Coronary artery (tissue), 2 donors: ENCODE measurements around the gene MOB1B.

Experiments
- DNase-seq: peaks from one replicate; pipeline ENCODE4 v3.0.0-alpha.2; 2017; ENCODE audit warnings: low spot score
- H3K27ac ChIP-seq, 2 donors: fragments of 200-600 bp; sonication (generic); one replicate each; pipeline ENCODE4 v1.5.1; 2016 to 2019
- H3K4me3 ChIP-seq: fragments of 200-600 bp; sonication (generic); 2 replicates; pipeline ENCODE4 v1.5.1; 2016; ENCODE audit warnings: mild to moderate bottlenecking, moderate library complexity
- TF ChIP-seq, protein P1 (sequence below): fragments of 200-600 bp; sonication (generic); IDR thresholded peaks from one replicate; pipeline ENCODE4 v1.5.1; 2019; ENCODE audit warnings: antibody characterized with exemption

MOB1B gene

DNA sequence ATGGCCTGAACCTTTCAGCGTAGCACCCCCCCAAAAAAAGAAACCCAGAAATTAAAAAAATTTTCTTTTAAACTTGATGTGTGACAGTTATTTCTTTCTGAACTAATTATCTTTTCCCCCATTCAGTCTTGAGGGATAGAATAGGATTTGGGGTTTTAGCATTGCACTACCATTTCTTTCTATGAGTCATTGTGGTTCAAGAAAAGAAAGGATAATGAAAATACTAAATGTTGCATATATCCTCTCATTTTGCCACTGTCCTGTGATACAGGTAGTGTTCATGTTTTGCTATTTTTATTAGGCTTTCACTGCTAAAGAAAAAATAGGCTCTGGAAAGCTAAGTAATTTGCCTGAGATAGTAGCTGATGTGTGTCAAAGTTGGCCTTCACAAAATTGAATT is 51.9 kb downstream of the MOB1B start:
- Histone ChIP-seq H3K27ac (no peak overlapping the region), H3K4me3 (no peak overlapping the region)
- DNase-seq = no peak
- TF ChIP-seq, protein P1, sequence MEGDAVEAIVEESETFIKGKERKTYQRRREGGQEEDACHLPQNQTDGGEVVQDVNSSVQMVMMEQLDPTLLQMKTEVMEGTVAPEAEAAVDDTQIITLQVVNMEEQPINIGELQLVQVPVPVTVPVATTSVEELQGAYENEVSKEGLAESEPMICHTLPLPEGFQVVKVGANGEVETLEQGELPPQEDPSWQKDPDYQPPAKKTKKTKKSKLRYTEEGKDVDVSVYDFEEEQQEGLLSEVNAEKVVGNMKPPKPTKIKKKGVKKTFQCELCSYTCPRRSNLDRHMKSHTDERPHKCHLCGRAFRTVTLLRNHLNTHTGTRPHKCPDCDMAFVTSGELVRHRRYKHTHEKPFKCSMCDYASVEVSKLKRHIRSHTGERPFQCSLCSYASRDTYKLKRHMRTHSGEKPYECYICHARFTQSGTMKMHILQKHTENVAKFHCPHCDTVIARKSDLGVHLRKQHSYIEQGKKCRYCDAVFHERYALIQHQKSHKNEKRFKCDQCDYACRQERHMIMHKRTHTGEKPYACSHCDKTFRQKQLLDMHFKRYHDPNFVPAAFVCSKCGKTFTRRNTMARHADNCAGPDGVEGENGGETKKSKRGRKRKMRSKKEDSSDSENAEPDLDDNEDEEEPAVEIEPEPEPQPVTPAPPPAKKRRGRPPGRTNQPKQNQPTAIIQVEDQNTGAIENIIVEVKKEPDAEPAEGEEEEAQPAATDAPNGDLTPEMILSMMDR = no peak

DNA sequence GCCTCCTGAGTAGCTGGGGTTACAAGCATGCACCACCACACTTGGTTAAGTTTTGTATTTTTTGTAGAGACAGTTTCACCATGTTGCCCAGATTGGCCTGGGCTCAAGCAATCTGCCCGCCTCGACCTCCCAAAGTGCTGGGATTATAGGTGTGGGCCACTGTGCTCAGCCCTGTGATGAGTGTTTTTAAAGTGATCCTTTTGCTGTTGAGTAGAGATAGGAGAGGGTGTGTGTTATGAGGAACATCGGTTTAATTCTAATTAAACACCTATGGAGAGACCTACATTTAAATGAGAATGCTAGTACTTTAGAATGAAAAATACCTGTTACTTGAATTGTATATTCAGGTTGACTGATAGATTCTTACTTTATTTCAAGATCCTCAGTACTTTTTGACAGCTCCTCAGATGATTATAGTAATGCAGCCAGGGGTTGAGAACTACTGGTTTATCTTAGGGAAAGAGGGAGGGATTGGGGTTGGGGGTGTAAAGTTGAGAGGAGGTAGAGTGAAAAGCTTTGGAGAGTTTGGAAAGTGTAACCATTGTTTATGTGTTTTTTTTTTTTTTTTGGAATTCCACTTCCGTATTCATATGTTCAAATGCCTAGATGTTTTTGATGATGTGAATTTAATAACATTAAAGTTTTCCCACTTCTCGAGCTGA is 54.5 kb downstream of the MOB1B start:
- TF ChIP-seq, protein P1 = no peak
- Histone ChIP-seq H3K4me3 (no peak overlapping the region), H3K27ac (no peak overlapping the region)
- no peak for DNase-seq

DNA sequence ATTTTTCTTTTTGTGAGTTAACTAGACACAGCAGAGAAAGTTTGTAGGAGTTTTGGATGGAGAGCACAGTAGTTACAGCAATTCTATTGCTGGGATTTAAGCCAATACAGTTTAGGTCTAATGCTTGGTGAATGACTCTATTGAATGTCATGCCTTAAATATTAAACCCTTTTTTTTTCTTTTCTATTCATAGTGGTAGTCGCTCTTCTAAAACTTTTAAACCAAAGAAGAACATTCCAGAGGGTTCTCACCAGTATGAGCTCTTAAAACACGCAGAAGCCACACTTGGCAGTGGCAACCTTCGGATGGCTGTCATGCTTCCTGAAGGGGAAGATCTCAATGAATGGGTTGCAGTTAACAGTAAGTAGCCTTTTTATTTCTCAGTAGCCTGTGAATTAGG is 56.5 kb downstream of the MOB1B start:
- DNase-seq = no peak
- H3K27ac ChIP-seq = no peak overlapping the region
- H3K4me3 ChIP-seq = no peak overlapping the region
- TF ChIP-seq, protein P1 = no peak

DNA sequence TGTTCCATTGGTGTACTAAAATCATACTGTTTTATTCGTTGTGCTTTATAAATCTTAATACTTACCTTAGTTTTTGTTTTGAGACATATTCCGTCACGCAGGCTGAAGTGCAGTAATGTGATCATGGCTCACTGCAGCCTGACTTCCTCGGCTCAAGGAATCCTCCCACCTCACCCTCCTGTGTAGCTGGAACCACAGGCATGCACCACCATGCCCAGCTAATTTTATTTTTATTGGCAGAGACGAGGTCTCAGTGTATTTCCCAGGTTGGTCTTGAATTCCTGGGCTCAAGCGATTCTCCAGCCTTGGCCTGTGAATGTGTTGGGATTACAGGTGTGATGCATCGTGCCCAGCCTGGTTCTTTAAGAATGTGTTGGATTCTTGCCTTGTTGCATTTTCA is 66.9 kb downstream of the MOB1B start:
- TF ChIP-seq, protein P1 = no peak
- no peak overlapping the region for H3K4me3 ChIP-seq
- H3K27ac ChIP-seq = no peak overlapping the region
- no peak for DNase-seq

DNA sequence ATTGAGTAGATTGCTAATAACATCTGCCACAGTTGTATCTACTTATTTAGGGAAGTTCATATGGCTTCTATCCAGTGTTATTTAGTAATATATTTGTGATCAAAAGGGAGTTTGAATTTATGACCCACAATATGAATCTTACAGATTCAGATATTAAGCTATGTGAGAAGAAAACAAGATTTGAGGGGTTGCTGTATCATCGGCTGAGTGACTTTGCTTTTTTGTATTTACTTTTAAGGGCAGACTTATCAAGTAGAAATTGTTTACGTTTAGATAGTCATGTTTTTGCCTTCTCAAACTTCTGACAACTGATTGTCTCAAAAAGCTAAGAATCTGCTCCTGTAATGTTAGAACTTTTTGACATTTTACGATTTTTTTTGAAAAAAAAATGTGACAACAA is 74.1 kb downstream of the MOB1B start:
- TF ChIP-seq, protein P1 = no peak
- DNase-seq = no peak
- Histone ChIP-seq H3K27ac (no peak overlapping the region), H3K4me3 (no peak overlapping the region)

DNA sequence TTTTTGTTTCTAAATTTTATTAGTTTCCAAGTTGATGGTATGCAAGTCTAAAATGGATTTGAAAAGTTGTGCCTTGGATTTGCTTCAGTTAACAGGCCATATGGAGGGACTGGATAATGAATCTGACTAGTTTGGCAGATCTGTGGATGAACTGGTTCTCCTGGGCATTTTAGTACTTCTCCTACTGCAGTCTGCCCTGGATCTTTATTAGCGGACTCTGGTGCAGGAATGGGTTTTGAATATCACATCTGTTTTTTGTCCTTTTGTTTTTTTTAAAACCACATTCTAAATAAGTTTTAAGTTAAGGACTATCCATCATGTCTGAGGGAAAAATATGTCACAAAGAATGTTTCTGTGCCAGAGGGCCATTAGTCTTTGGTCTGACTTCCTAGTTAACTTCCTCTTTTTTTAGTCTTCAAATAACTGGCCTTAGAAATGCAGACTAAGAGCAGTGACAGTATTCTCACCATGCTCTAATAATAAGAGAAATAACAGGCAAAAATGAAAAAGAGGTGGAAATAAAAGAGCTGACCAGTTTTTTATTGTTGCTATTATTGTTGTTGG is 77.4 kb downstream of the MOB1B start:
- TF ChIP-seq, protein P1 = no peak
- Histone ChIP-seq H3K4me3 (no peak overlapping the region), H3K27ac (no peak overlapping the region)
- no peak for DNase-seq

DNA sequence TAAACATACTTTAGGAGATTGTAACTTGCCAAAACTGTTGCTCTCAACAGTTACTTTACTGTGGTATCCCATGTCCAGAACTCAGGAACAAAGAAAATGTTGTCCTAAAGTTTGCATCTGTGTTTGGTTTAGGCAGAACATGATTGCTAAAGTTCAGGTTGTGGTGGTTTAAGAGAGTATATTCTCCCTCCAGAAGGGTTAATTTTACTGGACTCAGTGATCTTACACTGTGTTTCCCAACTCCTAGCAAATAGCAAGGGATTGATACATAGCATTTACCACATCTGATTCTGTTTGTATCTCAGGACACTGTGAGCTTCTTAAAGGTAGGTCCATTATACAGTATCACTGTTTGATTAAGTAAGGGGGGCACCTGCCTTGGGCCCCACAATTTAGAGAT is 78.0 kb downstream of the MOB1B start:
- DNase-seq = no peak
- Histone ChIP-seq H3K4me3 (no peak overlapping the region), H3K27ac (peak overlapping the region in 1 of 2 donors; percentile 17)
- TF ChIP-seq, protein P1 = no peak
